ENCODE results near the gene BRDT. TPM values are rescaled to one million over a fixed set of nuclear protein-coding genes. Genes with fewer than 3 reads are reported as not detected.

BRDT gene
- total and polyA plus RNA-seq, 8 donors, result not detected

DNA sequence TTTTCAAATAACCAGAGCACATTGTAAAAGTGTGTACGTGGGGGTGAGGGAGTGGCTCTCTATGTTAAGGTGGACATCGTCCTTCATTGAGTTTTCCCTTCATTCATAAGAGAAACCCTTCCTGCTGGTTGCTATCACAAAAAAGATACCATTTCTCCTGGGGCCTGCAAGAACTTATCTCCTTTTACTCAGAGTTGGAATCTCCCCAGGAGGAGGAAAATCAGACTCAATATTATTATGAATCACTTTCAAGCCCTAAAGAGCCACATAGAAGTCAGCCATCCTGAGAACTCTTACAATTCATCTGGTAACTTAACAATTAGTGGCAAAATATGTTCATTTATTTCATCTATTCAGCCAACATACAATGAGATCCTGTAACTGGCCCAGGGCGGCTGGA lies 36.2 kb upstream of the BRDT start:
- no peaks in the 10 kb centered on the region for H3K27me3 ChIP-seq
- DNase-seq, result no peak
- intact Hi-C loops (cut with DNase I; ENCODE audit: low total_unique reads), result no loop called here
- TF ChIP-seq EP300 (IDR thresholded peaks at IDR 0.05) (no peak), POLR2A (IDR thresholded peaks at IDR 0.05) (no peak), POLR2AphosphoS5 (IDR thresholded peaks at IDR 0.05) (no peak)
- TF ChIP-seq, protein P1, sequence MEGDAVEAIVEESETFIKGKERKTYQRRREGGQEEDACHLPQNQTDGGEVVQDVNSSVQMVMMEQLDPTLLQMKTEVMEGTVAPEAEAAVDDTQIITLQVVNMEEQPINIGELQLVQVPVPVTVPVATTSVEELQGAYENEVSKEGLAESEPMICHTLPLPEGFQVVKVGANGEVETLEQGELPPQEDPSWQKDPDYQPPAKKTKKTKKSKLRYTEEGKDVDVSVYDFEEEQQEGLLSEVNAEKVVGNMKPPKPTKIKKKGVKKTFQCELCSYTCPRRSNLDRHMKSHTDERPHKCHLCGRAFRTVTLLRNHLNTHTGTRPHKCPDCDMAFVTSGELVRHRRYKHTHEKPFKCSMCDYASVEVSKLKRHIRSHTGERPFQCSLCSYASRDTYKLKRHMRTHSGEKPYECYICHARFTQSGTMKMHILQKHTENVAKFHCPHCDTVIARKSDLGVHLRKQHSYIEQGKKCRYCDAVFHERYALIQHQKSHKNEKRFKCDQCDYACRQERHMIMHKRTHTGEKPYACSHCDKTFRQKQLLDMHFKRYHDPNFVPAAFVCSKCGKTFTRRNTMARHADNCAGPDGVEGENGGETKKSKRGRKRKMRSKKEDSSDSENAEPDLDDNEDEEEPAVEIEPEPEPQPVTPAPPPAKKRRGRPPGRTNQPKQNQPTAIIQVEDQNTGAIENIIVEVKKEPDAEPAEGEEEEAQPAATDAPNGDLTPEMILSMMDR (IDR thresholded peaks at IDR 0.05), result no peak
- no peak overlapping the region for H3K27ac ChIP-seq
- no peaks in the 10 kb centered on the region for H3K9me3 ChIP-seq
- no peak overlapping the region for H3K4me3 ChIP-seq
- H3K36me3 ChIP-seq, result no peaks in the 10 kb centered on the region
- WGBS, 5 donors, result 57 to 66% (median 61%) methylated on average over 3 of the region's 3 CpGs
- H3K4me1 ChIP-seq, result no peaks in the 10 kb centered on the region

DNA sequence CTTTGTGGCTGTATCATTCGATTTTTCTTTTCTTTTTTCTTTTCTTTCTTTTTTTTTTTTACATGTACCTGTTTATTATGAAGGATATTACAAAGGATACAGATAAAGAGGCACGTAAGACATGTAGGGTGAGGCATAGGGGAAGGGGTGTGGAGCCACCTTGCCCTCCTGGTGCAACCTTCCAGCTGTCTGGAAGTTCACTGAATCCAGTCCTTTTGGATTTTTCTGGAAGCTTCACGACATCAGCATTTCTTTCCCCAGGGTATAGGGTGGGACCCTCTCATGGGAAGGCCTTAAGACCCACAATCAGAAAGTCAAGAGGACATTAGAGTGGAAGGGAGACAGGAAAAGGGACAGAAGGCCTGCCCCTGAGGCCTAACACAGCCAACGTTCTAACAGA lies 33.2 kb upstream of the BRDT start:
- no peak for DNase-seq
- H3K4me3 ChIP-seq, result no peak overlapping the region
- no peak overlapping the region for H3K27ac ChIP-seq
- H3K27me3 ChIP-seq, result no peaks in the 10 kb centered on the region
- 66 to 87% (median 69%) methylated on average over 4 of the region's 4 CpGs for WGBS, 5 donors
- no peaks in the 10 kb centered on the region for H3K9me3 ChIP-seq
- TF ChIP-seq POLR2A (IDR thresholded peaks at IDR 0.05) (no peak), EP300 (IDR thresholded peaks at IDR 0.05) (no peak), POLR2AphosphoS5 (IDR thresholded peaks at IDR 0.05) (no peak)
- TF ChIP-seq, protein P1 (IDR thresholded peaks at IDR 0.05), result no peak
- no peaks in the 10 kb centered on the region for H3K36me3 ChIP-seq
- no peaks in the 10 kb centered on the region for H3K4me1 ChIP-seq
- intact Hi-C loops (cut with DNase I; ENCODE audit: low total_unique reads), result no loop called here

DNA sequence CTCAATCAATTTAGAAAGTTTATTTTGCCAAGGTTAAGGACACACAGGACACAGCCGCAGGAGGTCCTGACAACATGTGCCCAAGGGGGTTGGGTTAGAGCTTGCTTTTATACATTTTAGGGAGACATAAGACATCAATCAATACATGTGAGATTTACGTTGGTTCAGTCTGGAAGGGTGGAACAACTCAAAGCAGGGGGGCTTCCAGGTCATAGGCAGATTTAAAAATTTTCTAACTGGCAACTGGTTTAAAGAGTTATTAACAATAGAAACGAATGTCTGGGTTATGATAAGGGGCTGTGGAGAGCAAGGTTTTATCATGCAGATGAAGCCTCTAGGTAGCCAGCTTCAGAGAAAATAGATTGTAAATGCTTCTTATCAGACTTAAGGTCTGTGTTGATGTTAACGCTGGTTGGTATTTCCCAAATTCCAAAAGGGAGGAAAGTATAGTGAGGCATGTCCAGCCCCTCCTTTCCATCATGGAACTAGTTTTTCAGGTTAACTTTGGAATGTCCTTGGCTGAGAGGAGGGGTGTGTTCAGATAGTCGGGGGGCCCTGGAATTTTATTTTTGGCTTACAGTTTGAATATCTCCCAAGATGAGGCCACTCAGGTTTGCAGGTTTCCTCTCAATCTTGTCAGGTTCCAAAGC lies 32.3 kb upstream of the BRDT start:
- no peaks in the 10 kb centered on the region for H3K9me3 ChIP-seq
- DNase-seq, result no peak
- H3K4me3 ChIP-seq, result no peak overlapping the region
- TF ChIP-seq POLR2A (IDR thresholded peaks at IDR 0.05) (no peak), EP300 (IDR thresholded peaks at IDR 0.05) (no peak), POLR2AphosphoS5 (IDR thresholded peaks at IDR 0.05) (no peak)
- TF ChIP-seq, protein P1 (IDR thresholded peaks at IDR 0.05), result no peak
- no peaks in the 10 kb centered on the region for H3K36me3 ChIP-seq
- 45 to 72% (median 53%) methylated on average over 5 of the region's 5 CpGs for WGBS, 5 donors
- no peaks in the 10 kb centered on the region for H3K4me1 ChIP-seq
- H3K27ac ChIP-seq, result no peak overlapping the region
- no peaks in the 10 kb centered on the region for H3K27me3 ChIP-seq
- intact Hi-C loops (cut with DNase I; ENCODE audit: low total_unique reads), result no loop called here

DNA sequence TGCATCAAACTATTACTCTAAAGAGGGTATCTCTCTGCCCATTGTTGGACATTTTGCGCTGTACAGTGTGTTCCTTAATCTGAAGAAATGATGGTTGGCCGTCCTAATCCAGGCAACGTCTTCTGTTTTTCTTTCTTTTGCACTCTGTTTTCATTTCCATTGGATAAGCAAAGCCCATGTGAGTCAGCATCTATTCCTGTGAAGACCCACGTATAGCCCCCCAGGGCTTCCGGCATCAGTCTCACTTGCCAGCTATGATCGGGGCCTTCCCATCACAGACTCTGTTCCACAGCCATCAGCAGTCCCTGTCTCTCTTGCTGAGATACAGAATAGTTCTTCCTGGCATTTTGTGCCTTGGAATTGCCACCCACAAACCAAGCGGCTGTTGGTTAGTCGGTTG lies 29.2 kb upstream of the BRDT start:
- Histone ChIP-seq H3K9me3 (no peaks in the 10 kb centered on the region), H3K4me3 (no peak overlapping the region), H3K36me3 (no peaks in the 10 kb centered on the region), H3K4me1 (no peaks in the 10 kb centered on the region), H3K27ac (no peak overlapping the region), H3K27me3 (no peaks in the 10 kb centered on the region)
- intact Hi-C loops (cut with DNase I; ENCODE audit: low total_unique reads), result no loop called here
- 79 to 92% (median 82%) methylated on average over 8 of the region's 8 CpGs for WGBS, 5 donors
- DNase-seq, result no peak
- TF ChIP-seq EP300 (IDR thresholded peaks at IDR 0.05) (no peak), POLR2A (IDR thresholded peaks at IDR 0.05) (no peak), POLR2AphosphoS5 (IDR thresholded peaks at IDR 0.05) (no peak)
- TF ChIP-seq, protein P1 (IDR thresholded peaks at IDR 0.05), result no peak

All from stomach (tissue), 9 donors.